Smooth muscle cell (in vitro differentiated cells): Measurements from ENCODE around the gene CHCHD6. TPM values are rescaled to one million over a fixed set of nuclear protein-coding genes. Genes with fewer than 3 reads are reported as not detected.

ENCODE experiments used
- DNase-seq: peaks from one replicate; lab custom pipeline; 2025; ENCODE audit not compliant: unreplicated experiment; lab: John Stamatoyannopoulos, UW
- H2AFZ ChIP-seq: fragments of 200-600 bp; sonication (generic); 2 replicates; pipeline ENCODE4 v1.6.0; 2016; ENCODE audit warnings: antibody characterized with exemption, low read depth, mild to moderate bottlenecking
- H3F3A ChIP-seq: fragments of 200-600 bp; sonication (generic); 2 replicates; pipeline ENCODE4 v1.6.0; 2017; ENCODE audit warnings: antibody characterized with exemption, low read depth
- H3K27ac ChIP-seq: fragments of 200-600 bp; sonication (generic); 2 replicates; pipeline ENCODE4 v1.5.1; 2016; ENCODE audit warnings: low read depth, mild to moderate bottlenecking
- H3K27me3 ChIP-seq: fragments of 200-600 bp; sonication (generic); 2 replicates; pipeline ENCODE4 v1.6.1; 2016; ENCODE audit warnings: low read depth, mild to moderate bottlenecking
- H3K36me3 ChIP-seq: fragments of 200-600 bp; sonication (generic); 2 replicates; pipeline ENCODE4 v1.5.1; 2016; ENCODE audit warnings: low read depth
- H3K4me1 ChIP-seq: fragments of 200-600 bp; sonication (generic); 2 replicates; pipeline ENCODE4 v1.5.1; 2016; ENCODE audit warnings: low read depth
- H3K4me2 ChIP-seq: fragments of 200-600 bp; sonication (generic); 2 replicates; pipeline ENCODE4 v1.6.0; 2016; ENCODE audit warnings: mild to moderate bottlenecking
- H3K4me3 ChIP-seq: fragments of 200-600 bp; sonication (generic); 2 replicates; pipeline ENCODE4 v1.5.1; 2016; ENCODE audit warnings: mild to moderate bottlenecking
- H3K79me2 ChIP-seq: fragments of 200-600 bp; sonication (generic); 2 replicates; pipeline ENCODE4 v1.6.0; 2016; ENCODE audit warnings: low read depth, mild to moderate bottlenecking
- H3K9ac ChIP-seq: fragments of 200-600 bp; sonication (generic); 2 replicates; pipeline ENCODE4 v1.6.0; 2016; ENCODE audit warnings: low read depth
- H3K9me3 ChIP-seq: fragments of 200-600 bp; sonication (generic); replicated peaks from 2 replicates; pipeline ENCODE4 v1.5.1; 2016; ENCODE audit warnings: low read depth
- H4K20me1 ChIP-seq: fragments of 200-600 bp; sonication (generic); 2 replicates; pipeline ENCODE4 v1.6.0; 2016; ENCODE audit warnings: low read depth
- WGBS: methylation state at CpG from one replicate; pipeline ENCODE4 v1.1.7; 2016; ENCODE audit warnings: low lambda C conversion rate; 5-methylcytosine and 5-hydroxymethylcytosine counted together
- polyA plus RNA-seq: library from polyadenylated mRNA; unstranded; fragments of >200 nt; fragmentation: Nextera tagmentation; extraction: Ambion mirVana; gene quantifications from 2 replicates; pipeline ENCODE4 v1.2.1, GENCODE V29; 2016
- total RNA-seq: library from RNA; depleted of rRNA; stranded (reverse); fragments of >200 nt; gene quantifications from 2 replicates; pipeline ENCODE4 v1.2.3, GENCODE V29; 2014
- TF ChIP-seq, protein P1 (sequence below): fragments of 200-600 bp; sonication (generic); IDR thresholded peaks from 2 replicates; pipeline ENCODE4 v1.5.1; 2017; ENCODE audit warnings: borderline replicate concordance, mild to moderate bottlenecking, antibody characterized with exemption; ENCODE audit not compliant: insufficient read depth, poor library complexity, severe bottlenecking

Gene CHCHD6
- total and polyA plus RNA-seq, 2 experiments from 2014 or later = 6.7 to 27.2 TPM

DNA sequence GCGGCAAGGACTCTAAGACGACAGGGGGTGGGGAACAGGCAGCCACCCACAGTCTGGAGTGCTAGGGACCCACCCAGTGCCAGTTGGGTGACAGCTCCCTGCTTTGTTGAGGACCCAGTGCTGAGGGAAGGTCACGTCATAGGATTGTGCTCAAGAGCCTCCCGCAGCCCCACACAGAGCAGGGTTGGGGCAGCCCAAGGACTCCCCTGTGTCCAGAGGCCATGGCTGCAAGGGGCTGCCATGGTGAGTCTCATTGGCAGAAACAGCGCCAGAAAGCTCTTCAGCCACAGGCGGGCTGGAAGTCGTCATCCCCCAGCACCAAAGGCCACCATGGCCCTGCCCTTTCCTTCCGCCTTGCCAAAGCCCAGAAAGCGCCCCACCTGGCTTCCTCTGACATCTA lies 241.9 kb downstream of the CHCHD6 start:
- Histone ChIP-seq H4K20me1 (no peaks in the 10 kb centered on the region), H3F3A (no peaks in the 10 kb centered on the region), H3K9me3 (no peaks in the 10 kb centered on the region), H3K4me2 (no peak overlapping the region), H3K4me1 (no peaks in the 10 kb centered on the region), H3K79me2 (no peaks in the 10 kb centered on the region), H3K9ac (no peak overlapping the region), H2AFZ (no peak overlapping the region), H3K36me3 (no peaks in the 10 kb centered on the region), H3K4me3 (no peak overlapping the region), H3K27ac (no peak overlapping the region), H3K27me3 (no peaks in the 10 kb centered on the region)
- 99% methylated on average over 9 of the region's 9 CpGs for WGBS
- TF ChIP-seq, protein P1, sequence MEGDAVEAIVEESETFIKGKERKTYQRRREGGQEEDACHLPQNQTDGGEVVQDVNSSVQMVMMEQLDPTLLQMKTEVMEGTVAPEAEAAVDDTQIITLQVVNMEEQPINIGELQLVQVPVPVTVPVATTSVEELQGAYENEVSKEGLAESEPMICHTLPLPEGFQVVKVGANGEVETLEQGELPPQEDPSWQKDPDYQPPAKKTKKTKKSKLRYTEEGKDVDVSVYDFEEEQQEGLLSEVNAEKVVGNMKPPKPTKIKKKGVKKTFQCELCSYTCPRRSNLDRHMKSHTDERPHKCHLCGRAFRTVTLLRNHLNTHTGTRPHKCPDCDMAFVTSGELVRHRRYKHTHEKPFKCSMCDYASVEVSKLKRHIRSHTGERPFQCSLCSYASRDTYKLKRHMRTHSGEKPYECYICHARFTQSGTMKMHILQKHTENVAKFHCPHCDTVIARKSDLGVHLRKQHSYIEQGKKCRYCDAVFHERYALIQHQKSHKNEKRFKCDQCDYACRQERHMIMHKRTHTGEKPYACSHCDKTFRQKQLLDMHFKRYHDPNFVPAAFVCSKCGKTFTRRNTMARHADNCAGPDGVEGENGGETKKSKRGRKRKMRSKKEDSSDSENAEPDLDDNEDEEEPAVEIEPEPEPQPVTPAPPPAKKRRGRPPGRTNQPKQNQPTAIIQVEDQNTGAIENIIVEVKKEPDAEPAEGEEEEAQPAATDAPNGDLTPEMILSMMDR = no peak
- DNase-seq = no peak

- Histone ChIP-seq H2AFZ (no peak overlapping the region), H3K9me3 (no peaks in the 10 kb centered on the region), H3F3A (no peaks in the 10 kb centered on the region), H3K4me1 (no peaks in the 10 kb centered on the region), H3K9ac (no peak overlapping the region), H3K27me3 (no peaks in the 10 kb centered on the region), H3K79me2 (no peaks in the 10 kb centered on the region), H4K20me1 (no peaks in the 10 kb centered on the region), H3K27ac (no peak overlapping the region), H3K36me3 (no peaks in the 10 kb centered on the region), H3K4me2 (no peak overlapping the region), H3K4me3 (no peak overlapping the region)
- no peak for DNase-seq
- TF ChIP-seq, protein P1 = no peak
- 96% methylated on average over 11 of the region's 11 CpGs for WGBS
Observed at GRCh38 chr3:126946405-126946804, 242.4 kb downstream of the CHCHD6 start.

DNA sequence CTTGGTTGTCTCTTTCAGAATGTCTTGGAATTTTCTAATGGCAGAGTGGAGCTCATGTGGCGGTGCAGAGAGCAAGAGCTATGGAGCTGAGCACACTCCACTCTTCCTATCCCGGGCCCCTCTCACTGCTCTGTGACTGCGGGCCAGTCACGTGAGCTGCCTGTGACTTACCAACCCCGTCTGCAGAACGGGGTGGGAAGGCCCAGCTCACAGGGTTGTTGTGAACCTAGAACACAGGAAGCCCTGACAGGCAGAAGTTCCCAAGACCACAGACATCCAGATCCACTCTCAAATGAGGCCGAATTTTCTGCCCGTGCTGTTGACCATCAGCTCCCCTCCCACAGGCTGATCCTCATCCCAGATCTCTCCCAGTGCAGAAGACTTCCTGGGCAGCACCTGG lies 243.4 kb downstream of the CHCHD6 start:
- H3K4me1 ChIP-seq = no peaks in the 10 kb centered on the region
- H3K4me3 ChIP-seq = no peak overlapping the region
- TF ChIP-seq, protein P1 = no peak
- no peaks in the 10 kb centered on the region for H3K79me2 ChIP-seq
- 83% methylated on average over 8 of the region's 8 CpGs for WGBS
- no peaks in the 10 kb centered on the region for H3K9me3 ChIP-seq
- no peak overlapping the region for H3K4me2 ChIP-seq
- no peak overlapping the region for H3K9ac ChIP-seq
- DNase-seq = no peak
- H2AFZ ChIP-seq = no peak overlapping the region
- no peaks in the 10 kb centered on the region for H3F3A ChIP-seq
- no peaks in the 10 kb centered on the region for H3K27me3 ChIP-seq
- H3K27ac ChIP-seq = no peak overlapping the region
- H4K20me1 ChIP-seq = no peaks in the 10 kb centered on the region
- no peaks in the 10 kb centered on the region for H3K36me3 ChIP-seq

DNA sequence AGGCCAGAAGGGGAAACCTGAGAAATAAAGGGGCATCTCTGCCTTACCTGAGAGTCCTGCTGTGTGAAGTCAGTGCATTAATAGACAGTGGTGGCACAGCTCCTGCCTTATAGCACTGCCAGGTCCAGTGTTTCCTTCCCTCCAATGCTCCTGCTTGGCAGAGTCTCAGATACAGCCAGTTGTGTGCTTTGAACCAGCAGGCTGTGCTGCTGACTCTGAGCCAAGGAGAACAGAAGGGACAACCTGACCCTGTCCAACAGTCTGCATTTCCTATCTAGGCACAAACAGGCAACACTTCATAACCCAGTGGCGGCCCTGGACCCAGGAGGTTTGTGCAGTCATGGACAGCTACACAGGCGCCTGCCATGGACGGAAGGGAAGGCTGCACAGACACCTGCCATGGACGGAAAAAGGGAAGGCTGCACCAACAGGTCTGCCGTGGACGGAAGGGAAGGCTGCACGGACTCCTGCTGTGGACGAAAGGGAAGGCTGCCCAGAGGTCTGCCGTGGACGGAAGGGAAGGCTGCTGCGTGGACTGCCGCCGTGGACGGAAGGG lies 245.0 kb downstream of the CHCHD6 start:
- H3K27me3 ChIP-seq = no peaks in the 10 kb centered on the region
- H3K4me2 ChIP-seq = no peak overlapping the region
- no peak for DNase-seq
- H4K20me1 ChIP-seq = no peaks in the 10 kb centered on the region
- no peaks in the 10 kb centered on the region for H3K79me2 ChIP-seq
- H3K4me3 ChIP-seq = no peak overlapping the region
- H3K9ac ChIP-seq = no peak overlapping the region
- H3K27ac ChIP-seq = no peak overlapping the region
- TF ChIP-seq, protein P1 = no peak
- no peak overlapping the region for H2AFZ ChIP-seq
- H3K9me3 ChIP-seq = no peaks in the 10 kb centered on the region
- 97% methylated on average over 14 of the region's 14 CpGs for WGBS
- no peaks in the 10 kb centered on the region for H3K4me1 ChIP-seq
- H3K36me3 ChIP-seq = no peaks in the 10 kb centered on the region
- no peaks in the 10 kb centered on the region for H3F3A ChIP-seq
